Endothelial cell (in vitro differentiated cells): ENCODE measurements around the gene BEST1. TPM values are rescaled to one million over a fixed set of nuclear protein-coding genes. Genes with fewer than 3 reads are reported as not detected.
"Not testable (repeated sequence)": the region's sequence is repeated elsewhere in the genome, so short reads cannot be mapped to it uniquely, and the experiment has no call there.

Source experiments
- DNase-seq: peaks from one replicate; pipeline ENCODE4 v3.0.0; 2021; ENCODE audit warnings: low spot score
- H3K27ac Mint-ChIP-seq: one replicate; pipeline ENCODE4 v1.8.0; 2021; ENCODE audit warnings: mixed read lengths, inconsistent platforms; ENCODE audit not compliant: unreplicated experiment
- H3K27me3 Mint-ChIP-seq: one replicate; pipeline ENCODE4 v1.8.0; 2021; ENCODE audit warnings: mild to moderate bottlenecking, moderate library complexity, mixed read lengths, inconsistent platforms; ENCODE audit not compliant: unreplicated experiment
- H3K36me3 Mint-ChIP-seq: one replicate; pipeline ENCODE4 v1.8.0; 2021; ENCODE audit warnings: mild to moderate bottlenecking, low read depth, mixed read lengths, inconsistent platforms; ENCODE audit not compliant: unreplicated experiment
- H3K4me1 Mint-ChIP-seq: one replicate; pipeline ENCODE4 v1.8.0; 2021; ENCODE audit warnings: mild to moderate bottlenecking, mixed read lengths, inconsistent platforms; ENCODE audit not compliant: unreplicated experiment
- H3K4me3 Mint-ChIP-seq: one replicate; pipeline ENCODE4 v1.8.0; 2021; ENCODE audit warnings: mild to moderate bottlenecking, mixed read lengths, inconsistent platforms; ENCODE audit not compliant: unreplicated experiment
- H3K9me3 Mint-ChIP-seq: one replicate; pipeline ENCODE4 v1.8.0; 2021; ENCODE audit warnings: mixed read lengths, inconsistent platforms; ENCODE audit not compliant: unreplicated experiment
- total RNA-seq: library from RNA; stranded (reverse); fragmentation: NEBNext Ultra II Directional; extraction: Animal tissue kit (Norgen Biotek cat#: 25700); gene quantifications from one replicate; pipeline ENCODE4 v1.2.1, GENCODE V29; 2021; ENCODE audit not compliant: unreplicated experiment
- TF ChIP-seq, protein P1 (sequence below): fragments of 200-600 bp; sonication (generic); IDR thresholded peaks from one replicate; pipeline ENCODE4 v1.5.0; 2021; ENCODE audit warnings: antibody characterized with exemption; ENCODE audit not compliant: unreplicated experiment

Gene BEST1
- total RNA-seq, 1 donor from 2014 or later: 0.08 TPM

DNA sequence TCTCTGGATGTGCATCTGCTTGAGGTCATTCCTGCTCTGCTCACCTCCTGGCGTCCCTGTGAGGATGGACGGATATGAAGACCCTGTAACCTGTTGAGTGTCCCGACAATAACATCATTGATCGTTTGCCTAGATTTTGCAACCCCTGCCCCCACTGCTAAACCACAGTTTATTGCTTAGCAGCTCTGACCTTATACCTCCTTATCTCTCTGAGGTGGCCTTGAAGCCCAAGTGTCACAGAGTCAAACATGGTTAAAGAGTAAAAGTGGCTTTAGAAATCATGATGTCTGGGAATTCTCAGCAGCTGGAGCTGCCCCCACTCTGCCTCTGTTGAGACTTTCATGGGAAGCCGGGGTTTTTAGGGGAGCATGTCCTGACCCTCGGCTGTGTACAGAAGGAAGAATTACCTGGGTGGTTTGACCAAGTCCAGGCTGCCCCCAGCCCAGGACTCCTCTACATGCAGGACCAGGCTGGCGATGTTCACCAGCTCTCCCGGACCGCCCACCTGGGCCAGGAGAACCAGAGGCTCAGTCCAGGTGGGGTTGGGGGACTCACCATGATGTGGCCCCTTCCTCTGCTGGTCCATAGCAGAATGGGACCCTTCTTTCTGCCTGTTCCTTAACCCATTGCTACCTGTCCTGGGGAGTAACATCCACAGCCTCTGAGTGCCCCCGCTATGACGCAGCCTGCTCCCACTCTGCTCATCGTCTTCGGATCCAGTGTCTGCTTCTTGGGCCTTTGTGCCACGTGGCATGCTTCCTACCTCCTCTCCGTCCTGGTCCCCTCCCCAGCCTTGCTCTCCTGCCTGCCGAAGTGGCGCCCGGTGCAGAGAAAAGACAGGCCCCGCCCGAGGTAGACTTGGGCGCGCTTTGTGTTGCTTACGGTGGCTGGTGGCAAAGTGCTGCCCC is 50.6 kb downstream of the BEST1 start:
- Mint-ChIP-seq H3K27me3 (peaks cover 2% of the 10 kb centered on the region), H3K9me3 (peaks cover 5% of the 10 kb centered on the region), H3K27ac (no peak overlapping the region), H3K36me3 (peaks cover 11% of the 10 kb centered on the region), H3K4me1 (no peaks in the 10 kb centered on the region), H3K4me3 (no peak overlapping the region)
- TF ChIP-seq, protein P1, sequence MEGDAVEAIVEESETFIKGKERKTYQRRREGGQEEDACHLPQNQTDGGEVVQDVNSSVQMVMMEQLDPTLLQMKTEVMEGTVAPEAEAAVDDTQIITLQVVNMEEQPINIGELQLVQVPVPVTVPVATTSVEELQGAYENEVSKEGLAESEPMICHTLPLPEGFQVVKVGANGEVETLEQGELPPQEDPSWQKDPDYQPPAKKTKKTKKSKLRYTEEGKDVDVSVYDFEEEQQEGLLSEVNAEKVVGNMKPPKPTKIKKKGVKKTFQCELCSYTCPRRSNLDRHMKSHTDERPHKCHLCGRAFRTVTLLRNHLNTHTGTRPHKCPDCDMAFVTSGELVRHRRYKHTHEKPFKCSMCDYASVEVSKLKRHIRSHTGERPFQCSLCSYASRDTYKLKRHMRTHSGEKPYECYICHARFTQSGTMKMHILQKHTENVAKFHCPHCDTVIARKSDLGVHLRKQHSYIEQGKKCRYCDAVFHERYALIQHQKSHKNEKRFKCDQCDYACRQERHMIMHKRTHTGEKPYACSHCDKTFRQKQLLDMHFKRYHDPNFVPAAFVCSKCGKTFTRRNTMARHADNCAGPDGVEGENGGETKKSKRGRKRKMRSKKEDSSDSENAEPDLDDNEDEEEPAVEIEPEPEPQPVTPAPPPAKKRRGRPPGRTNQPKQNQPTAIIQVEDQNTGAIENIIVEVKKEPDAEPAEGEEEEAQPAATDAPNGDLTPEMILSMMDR: no peak
- DNase-seq: no peak

DNA sequence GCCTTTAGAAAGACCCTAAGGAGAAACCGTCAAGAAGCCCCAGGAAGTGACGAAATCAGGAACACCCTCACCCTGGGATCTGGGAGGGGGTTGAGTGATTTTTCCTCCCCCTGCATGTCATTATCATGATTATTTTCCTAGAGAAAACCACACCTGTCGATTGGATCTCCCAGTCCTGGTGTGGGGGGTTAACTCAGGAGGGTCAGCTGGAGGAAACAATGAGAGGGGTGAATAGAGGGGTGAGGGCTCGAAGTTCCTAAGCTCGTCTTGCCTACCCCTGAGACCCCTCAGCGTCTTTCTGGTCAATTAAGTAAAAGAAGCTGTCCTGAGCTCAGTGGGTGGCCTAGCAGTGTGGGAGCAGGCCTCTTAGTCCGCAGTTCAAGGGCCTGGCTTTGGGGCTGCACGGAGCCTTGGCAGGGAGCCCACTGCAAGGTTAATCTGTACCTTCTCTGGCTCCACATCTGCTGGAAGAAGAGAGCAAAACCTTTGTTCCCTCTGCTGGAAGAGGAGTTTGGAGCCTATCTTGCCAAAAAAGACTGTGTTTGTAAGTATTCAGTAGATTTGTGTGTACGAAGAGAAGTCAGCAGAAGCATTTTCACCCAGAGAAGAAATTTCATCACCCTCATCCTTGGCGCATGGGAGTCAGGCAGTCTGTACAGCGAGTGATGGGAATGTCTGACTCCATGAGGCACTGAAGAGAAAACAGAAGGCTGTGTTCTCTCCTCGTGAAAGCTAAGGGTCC is 51.5 kb downstream of the BEST1 start:
- TF ChIP-seq, protein P1: no peak
- peaks cover 5% of the 10 kb centered on the region for H3K9me3 Mint-ChIP-seq
- H3K4me1 Mint-ChIP-seq: no peaks in the 10 kb centered on the region
- H3K4me3 Mint-ChIP-seq: no peak overlapping the region
- DNase-seq: no peak
- peaks cover 2% of the 10 kb centered on the region for H3K27me3 Mint-ChIP-seq
- no peak overlapping the region for H3K27ac Mint-ChIP-seq
- peaks cover 11% of the 10 kb centered on the region for H3K36me3 Mint-ChIP-seq

GRCh38 chr11:62002283-62002682 is 52.1 kb downstream of the BEST1 start:
- peaks cover 11% of the 10 kb centered on the region for H3K36me3 Mint-ChIP-seq
- H3K27me3 Mint-ChIP-seq, H3K9me3 Mint-ChIP-seq, H3K27ac Mint-ChIP-seq, H3K4me3 Mint-ChIP-seq, DNase-seq, H3K4me1 Mint-ChIP-seq: not testable (repeated sequence)

- TF ChIP-seq, protein P1: no peak
- no peaks in the 10 kb centered on the region for H3K9me3 Mint-ChIP-seq
- H3K27ac Mint-ChIP-seq: no peak overlapping the region
- no peak for DNase-seq
- H3K36me3 Mint-ChIP-seq: peaks cover 2% of the 10 kb centered on the region
- H3K4me3 Mint-ChIP-seq: no peak overlapping the region
- peaks cover 2% of the 10 kb centered on the region for H3K27me3 Mint-ChIP-seq
- H3K4me1 Mint-ChIP-seq: no peaks in the 10 kb centered on the region
Observed at GRCh38 chr11:62004473-62004872, 54.3 kb downstream of the BEST1 start.

DNA sequence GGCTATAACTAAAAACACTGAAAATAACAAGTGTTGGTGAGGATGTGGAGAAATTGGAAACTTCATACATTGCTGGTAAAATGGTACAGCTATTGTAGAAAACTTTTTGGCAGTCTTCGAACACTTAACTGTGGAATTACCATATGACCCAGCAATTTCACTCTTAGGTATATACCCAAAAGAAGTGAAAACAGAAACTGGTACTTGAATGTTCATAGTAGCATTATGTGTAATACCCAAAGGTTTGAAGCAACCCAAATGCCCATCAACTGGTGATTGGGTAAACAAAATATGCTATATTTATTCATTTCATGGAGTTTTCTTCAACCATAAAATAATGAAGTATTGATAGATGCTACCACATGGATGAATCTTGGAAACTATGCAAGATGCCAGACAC is 58.0 kb downstream of the BEST1 start:
- no peaks in the 10 kb centered on the region for H3K9me3 Mint-ChIP-seq
- no peak for DNase-seq
- peaks cover 3% of the 10 kb centered on the region for H3K36me3 Mint-ChIP-seq
- no peak overlapping the region for H3K27ac Mint-ChIP-seq
- TF ChIP-seq, protein P1: no peak
- no peak overlapping the region for H3K4me3 Mint-ChIP-seq
- peaks cover 4% of the 10 kb centered on the region for H3K27me3 Mint-ChIP-seq
- no peaks in the 10 kb centered on the region for H3K4me1 Mint-ChIP-seq
